HG03558 (cell line): ENCODE measurements around the gene IP6K3.

Experiments
- ATAC-seq: cut with Tn5 transposase; IDR thresholded peaks from one replicate; pipeline ENCODE4 v1.9.1; 2021; ENCODE audit warnings: moderate number of reproducible peaks; ENCODE audit not compliant: unreplicated experiment; ENCODE audit errors: extremely low read depth

Gene IP6K3

GRCh38 chr6:33710296-33711121, 36.2 kb downstream of the IP6K3 start:
- no peak for ATAC-seq

- no peak for ATAC-seq
Measured at GRCh38 chr6:33709605-33710295, 37.0 kb downstream of the IP6K3 start.

DNA sequence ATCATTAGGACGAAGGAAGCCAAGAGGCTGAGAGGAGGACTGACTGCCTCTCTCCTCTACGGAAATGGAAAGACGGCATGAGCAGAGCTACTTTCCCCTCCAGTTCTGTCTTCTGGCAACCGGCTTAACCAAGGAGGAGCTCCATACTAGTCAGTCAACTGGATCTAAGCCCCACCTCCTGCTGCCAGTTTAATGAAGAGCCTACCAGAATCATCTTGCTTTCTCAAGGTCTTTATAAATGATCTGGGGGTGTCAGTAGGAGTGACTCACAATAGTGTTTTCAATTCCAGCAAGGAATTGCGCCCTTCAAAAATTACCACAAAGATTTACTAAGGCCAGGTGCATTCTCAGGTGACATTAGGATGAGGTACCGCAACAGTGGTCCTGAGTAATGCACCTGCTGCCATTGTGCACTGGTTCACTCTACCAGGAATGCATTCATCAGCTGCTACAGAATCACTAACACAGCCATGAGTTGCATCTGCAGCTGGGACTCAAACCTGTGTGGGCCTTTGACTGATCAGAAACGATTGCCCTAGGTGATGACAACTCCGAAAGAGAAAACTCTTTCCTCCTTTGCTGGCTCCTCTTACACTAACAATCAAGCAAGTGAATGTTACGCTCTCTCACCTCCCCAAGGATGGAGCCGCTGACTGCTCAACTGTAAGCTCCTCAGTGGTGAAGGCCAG, 38.0 kb downstream of the IP6K3 start:
- no peak for ATAC-seq

DNA sequence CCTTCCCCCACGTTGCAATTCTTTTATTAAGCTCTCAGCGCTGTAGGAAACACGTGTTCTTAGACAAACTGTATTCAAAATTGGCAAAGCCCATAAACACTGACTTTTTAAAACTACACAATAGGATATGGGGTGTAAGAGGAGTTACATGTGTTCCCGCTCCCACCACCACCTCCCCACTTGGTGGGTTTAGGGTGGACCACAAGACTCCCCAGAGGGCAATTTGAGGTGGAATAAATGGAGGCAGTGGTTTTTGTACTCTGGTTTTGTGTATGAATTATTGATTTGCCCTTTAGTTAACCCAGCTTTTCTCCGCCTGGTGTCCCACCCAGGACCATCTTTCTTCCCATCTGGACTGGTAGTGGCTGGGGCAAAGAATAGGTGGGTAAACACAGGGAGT, 38.9 kb downstream of the IP6K3 start:
- ATAC-seq = no peak

DNA sequence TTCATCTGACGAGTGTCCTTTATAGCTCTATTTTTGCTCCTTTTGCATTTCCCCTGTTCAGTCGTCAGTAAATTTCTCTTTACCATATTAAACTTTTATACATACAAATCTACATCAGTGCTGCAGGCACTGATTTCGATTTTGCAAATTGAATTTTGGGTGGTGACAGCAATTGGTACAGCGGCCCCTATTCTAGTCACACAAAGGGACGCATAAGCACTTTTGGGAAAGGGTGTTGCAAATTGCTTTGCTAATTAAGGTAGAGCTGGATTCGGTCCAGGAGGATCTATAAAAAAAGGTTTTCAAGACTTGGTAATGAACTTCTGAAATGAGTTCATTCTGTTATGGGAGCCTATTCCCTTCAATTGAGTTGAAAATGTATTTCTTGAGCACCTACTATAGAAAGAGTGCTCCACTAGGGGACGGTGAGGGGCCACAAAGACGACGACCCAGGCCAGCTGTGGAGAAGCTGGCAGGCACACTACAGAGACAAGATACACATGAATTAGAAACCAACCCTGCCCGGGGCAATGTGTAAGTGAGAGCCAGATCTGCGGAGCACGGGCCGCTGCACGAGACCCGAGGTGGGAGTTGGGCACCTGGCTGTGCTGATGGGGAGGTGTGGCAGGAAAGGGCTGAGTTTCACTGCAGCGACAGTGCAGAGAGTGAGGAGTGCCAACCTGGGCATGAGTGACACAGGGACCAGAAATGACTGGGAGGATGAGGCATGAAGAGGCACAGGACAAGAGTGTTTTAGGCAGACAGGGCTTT, 40.6 kb downstream of the IP6K3 start:
- ATAC-seq = no peak

DNA sequence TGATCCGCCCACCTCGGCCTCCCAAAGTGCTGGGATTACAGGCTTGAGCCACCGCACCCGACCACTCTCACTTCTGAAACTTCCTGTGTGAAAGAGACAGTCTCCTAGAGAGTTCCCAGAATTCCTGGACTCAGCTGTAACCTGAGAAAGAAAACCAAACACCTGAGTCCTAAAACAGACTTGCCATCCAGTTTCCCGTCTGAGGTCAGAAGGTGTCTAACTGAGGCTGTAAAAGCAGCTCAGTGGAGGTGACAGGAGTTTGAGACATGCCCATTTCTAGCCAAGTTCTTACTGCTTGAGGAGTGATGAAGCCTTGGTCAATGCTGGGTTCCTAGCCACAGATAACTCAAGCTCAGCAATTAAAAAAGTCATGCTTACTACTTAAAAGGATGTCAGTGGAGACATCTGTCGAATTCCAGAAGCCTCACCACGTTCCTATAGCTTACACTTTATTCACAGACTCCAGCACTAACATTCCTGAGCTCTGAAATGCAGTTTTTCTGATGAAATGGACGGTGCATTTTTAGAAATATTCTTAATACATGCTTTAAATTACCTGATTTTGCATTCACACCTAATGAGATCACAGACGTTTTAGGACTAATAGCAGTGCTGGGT, 41.3 kb downstream of the IP6K3 start:
- no peak for ATAC-seq

GRCh38 chr6:33704215-33705066, 42.3 kb downstream of the IP6K3 start:
- ATAC-seq = no peak

GRCh38 chr6:33702345-33702977, 44.2 kb downstream of the IP6K3 start:
- no peak for ATAC-seq

GRCh38 chr6:33700391-33701050, 46.2 kb downstream of the IP6K3 start:
- no peak for ATAC-seq

- ATAC-seq = no peak
Measured at GRCh38 chr6:33699739-33700138, 47.0 kb downstream of the IP6K3 start.

- no peak for ATAC-seq
Measured at GRCh38 chr6:33699131-33699530, 47.6 kb downstream of the IP6K3 start.

GRCh38 chr6:33698494-33698893, 48.2 kb downstream of the IP6K3 start:
- ATAC-seq = no peak

GRCh38 chr6:33697845-33698244, 48.9 kb downstream of the IP6K3 start:
- ATAC-seq = no peak

- no peak for ATAC-seq
Measured at GRCh38 chr6:33696548-33697518, 49.9 kb downstream of the IP6K3 start.

DNA sequence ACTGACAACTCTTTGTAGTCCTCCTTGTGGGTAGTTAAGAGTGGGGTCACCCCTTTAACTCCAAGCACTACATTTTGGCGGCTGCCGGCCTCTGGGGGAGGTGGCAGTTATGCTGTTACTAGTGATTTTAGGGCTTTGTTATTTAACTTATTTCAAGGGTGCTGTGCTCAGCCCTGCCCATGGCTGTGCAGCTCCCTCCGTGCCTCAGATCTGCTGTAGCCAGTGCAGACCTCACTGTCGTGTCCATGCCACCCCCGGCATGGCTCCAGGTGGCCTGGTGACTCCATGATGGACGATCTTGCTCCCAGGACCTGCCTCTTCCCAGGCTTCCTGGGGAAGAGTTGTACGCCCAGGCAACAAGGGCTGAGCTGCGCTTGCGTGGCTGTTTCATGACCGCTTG, 50.6 kb downstream of the IP6K3 start:
- ATAC-seq = no peak

DNA sequence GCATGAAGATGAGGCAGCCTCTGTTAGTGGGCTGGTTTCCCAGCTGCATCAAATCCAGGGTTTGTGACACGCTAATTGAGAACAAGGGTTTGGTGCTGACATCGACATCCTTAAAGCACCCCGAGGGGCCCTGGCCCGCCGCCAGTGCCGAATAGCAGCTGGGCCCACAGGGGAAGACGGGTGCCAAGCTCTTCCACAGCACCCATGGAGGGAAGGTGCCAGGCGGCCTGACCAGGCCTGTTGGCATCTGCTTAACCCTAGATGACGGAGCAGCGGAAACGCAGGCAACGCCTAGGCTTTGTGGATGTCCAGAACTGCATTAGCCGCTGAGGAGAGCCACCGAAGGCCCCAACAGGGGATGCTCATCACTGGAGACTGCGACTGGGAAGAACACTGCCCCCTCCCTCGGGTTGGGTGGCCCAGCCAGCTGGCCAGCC, 51.2 kb downstream of the IP6K3 start:
- no peak for ATAC-seq

DNA sequence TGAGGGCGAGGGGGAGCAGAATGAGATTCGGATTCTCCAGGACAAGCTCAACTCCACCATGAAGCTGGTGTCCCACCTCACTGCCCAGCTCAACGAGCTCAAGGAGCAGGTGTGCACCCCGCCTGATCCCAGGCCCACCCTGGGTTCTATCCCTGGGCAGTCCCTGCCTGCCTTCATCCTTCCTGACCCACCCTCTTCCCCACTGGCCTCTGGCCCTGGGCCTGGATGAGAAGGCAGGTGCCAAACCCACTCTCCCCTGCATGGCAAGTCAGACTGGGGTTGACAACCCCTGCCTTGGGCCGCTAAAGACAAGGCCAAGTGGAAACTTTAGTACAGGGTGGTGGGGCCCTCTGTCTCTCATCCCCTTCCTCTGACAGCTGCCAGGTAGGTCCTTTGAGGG, 51.7 kb downstream of the IP6K3 start:
- ATAC-seq = no peak
